ENCODE results near the gene HACL1.

DNA sequence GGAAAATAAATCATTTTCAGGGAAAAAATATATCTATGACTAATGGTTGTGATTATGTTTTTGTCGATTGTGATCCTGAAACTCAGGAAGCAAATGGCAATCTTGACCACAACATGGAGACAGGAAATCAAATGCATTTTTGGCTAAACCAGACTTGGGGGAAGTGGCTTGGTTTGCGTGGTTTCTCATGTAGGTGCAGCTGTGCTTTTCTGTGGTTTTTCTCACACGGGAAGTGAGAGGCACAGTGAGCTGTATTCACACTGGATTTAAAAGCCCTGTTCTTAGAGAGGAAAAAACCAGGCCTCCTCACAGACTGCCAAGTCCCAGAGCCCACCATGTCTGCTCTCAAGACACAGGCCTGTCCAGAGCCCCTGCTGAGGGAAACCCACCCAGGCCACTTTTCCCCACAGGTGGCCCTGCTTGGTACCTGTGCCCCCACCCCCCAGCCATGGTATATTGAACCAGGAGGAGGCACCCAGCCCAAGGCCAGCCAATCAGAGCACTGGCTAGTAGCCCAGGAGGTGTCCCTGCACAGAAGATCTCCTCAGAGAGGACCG, 46.3 kb upstream of the HACL1 start:
- TF ChIP-seq TAF1 (IDR thresholded peaks at IDR 0.05; ENCODE audit: borderline replicate concordance, low read depth, low read length), result no peak
- peak; percentile 20; the same call in 1 of the 2 replicates for TF ChIP-seq POLR2A (IDR thresholded peaks at IDR 0.05; ENCODE audit: low read depth, low read length)
- TF ChIP-seq POLR2AphosphoS5 (IDR thresholded peaks at IDR 0.05; ENCODE audit: low read depth, low read length), result no peak

Data from GM12892 (cell line).